ENCODE measurements around the gene C14orf119.
"Not testable (repeated sequence)": the region's sequence is repeated elsewhere in the genome, so short reads cannot be mapped to it uniquely, and the experiment has no call there.

C14orf119 gene

DNA sequence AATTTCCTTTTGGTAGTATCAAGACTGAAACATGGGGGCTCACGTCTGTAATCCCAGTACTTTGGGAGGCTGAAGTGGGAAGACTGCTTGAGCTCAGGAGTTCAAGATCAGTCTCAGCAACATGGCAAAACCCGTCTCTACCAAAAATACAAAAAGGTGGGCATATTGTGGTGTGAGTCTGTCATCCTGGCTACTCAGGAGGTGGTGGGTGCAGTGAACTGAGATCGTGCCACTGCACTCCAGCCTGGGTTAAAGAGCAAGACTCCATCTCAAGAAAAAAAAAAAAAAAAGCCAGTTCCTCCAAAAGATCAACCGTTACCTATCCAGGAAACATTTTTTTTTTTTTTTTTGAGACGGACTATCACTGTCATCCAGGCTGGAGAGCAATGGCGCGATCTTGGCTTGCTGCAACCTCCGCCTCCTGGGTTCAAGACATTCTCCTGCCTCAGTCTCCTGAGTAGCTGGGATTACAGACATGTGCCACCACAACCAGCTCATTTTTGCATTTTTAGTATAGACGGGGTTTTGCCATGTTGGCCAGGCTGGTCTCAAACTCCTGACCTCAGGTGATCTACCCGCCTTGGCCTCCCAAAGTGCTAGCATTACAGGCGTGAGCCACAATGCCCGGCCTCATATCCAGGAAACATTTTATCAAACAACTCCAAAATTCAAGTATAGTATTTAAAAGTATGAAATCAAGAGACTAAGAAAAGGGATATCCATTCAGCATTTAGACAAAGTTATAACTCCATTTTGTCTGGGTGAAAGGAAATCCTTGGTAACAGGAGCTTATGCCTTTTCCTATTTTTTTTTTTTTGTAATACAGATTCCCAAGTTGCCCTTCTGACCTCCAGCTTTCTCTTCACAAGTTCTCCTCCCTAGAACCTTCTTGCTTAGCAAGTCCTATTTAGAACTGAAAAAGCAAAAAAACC lies 3.7 kb upstream of the C14orf119 start:
- no peak for DNase-seq

DNA sequence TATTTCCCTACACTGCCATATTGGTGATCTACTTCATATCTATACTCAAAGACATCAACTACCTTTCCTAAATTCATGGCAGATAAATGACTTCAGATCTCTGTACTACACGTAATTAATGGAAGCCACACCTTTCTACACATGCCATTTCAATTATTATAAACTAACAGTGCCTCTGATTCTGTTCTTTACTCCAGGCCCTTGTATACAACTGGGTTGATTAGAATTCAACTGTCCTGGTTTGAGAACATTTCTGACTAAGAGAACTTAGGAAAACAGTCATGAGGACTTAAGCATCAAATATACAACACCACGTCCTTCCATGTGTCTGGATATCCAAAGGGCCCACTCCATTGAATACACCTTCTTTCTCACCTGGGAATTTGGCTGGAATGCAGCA lies 2.2 kb upstream of the C14orf119 start:
- no peak for DNase-seq

DNA sequence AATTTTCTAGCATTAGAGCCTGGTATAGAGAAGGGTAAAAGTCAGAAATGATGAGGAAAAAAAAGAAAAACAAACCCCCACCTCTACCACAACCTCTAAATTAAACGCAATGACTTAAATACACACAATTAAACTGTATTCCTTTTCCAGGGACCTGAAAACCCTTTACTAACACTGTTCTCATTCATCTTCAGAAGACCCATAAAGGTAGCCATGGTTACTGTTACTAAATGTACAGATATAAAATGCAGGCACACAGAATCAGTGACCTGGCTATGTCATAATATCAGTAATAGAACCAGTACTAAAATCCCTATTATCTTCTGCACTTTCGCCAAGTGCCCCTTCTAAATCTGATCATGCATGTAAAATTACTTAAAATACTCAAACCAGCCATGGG lies 1.8 kb upstream of the C14orf119 start:
- DNase-seq = no peak

DNA sequence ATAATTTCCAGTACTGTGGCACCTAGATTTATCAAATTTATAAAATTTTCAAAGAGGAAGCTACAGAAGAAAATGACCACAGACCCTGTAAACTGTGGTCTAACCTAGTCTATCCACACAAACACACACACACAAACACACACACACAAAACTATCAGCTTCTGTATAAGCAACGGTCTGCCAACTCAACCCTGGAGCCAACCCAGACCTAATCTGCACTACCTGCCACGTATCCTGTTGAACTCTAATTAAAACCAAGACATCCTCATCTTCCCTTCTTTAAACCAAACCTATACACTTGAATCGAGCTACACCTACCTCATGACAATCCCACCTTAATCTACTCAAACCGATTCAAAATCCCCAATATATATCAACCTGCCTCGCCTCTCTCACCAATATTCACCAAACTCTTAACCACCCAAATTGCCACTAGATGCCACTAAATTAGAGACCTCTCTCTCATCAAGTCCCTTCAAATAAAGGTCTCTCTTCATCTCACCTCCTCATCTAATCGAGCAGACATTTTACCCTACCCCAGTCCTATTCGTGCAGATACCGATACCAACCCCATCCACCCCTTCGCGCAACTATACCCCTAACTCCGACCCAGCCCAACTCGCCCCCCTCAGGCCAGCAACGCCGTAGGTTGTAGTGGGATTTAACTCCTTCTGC lies 1.2 kb upstream of the C14orf119 start:
- DNase-seq = no peak

DNA sequence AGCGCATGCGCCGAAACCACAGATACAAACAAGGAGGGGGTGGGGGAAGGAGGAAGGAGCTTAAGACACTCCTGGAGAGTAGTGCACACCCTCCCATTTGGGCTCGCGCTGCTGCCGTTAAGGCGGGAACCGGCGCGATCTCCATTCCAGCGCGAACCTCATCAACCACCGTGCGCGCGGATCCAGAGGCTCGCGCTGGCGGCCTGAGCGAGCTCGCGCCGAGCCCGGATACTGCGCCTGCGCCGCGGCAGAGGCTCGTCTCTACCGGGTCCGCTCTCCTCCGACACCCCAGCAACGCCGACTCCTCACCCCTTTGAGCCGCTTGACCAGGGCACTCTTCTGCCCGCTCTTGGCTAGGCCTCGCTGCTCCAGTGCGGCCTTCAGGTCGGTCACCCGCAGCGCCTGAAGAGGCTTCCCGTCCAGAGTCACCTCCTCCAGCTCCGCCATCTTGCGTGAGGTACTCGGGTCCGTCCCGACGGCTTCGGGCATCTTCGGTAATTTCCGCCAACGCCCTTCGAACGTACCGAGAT lies 574 bp upstream of the C14orf119 start, which contains the start of gene ACIN1:
TSS of gene ACIN1 (minus strand) at position 471 of the 530 bp plus-strand sequence. CDS start at position 447, 24 bp downstream.
- DNase-seq = peak; percentile 80

DNA sequence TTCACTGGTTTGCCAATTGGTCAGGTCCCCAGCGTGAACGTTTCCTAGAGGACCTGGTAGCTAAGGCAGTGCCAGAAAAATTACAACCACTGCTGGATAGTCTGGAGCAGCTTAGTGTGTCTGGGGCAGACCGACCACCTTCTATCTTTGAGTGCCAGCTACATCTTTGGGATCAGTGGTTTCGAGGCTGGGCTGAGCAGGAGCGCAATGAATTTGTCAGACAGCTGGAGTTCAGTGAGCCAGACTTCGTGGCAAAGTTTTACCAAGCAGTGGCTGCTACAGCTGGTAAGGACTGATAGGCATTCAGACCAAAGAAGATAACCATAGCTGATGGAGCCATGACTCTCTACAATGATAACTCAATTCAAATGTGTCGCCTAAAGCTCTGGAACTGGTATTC lies 2.5 kb downstream of the C14orf119 start:
- no peak for DNase-seq

DNA sequence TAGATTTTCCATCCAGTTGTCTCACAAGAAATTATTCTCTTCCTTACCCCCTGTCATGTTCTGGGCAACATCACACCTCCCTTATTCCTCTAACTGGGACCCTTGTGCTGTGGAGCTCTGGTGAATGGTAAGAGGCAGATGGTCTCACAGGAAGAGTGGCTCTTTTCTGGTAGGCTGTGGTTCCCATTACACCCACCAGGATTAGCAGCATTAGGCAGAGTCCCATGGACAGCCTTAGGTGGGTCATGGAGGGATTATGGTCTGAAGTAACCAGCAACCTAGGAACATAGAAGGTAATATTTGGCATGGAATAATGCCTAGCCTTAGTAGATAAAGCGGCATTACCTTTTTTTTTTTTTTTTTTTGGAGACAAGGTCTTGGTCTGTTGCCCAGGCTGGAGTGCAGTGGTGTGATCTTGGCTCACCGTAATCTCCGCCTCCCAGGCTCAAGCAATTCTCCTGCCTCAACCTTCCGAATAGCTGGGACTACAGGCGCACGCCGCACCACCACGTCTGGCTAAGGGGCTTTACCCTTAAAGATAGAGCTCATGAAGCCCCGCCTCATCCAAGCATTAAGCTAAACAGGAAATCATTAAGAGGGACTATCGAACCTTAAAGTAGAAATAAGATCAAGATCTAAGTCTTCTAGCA lies 4.0 kb downstream of the C14orf119 start:
- no peak for DNase-seq

DNA sequence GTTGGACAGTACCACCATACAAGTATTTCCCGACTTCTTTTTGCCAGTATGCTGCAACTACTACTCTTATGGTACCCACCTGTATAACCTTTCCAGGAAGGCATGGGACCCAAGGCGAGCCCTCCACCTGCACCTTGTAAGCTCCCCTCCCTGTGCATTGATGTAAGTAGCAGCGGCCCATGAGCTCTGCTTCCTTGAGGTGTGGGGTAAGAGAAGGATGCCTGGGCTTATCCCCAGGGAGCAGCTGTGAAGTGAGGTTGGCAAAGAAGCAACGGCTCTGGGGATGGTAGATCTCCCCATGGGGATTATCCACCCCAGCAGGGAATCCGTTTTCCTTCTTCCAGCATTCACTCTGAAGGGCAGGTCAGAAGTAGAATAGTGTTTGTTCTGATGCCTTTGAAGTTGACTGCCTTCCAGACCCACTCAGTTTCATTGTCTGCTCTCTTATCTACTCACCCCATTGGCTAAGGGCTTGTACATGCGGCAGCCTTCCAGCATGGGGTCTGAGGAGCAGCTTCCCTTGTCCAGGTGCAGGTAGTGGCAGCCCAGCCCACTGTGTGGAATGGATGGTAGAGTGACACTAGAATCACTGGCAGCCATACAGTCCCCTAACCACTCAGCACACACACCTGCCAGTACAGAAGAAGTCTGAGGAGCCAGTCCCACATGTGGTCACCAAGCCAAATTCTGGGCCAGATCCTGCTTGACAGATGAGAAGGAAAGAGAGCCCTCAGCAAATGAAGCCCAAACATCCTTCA lies 6.1 kb downstream of the C14orf119 start:
- DNase-seq = no peak

DNA sequence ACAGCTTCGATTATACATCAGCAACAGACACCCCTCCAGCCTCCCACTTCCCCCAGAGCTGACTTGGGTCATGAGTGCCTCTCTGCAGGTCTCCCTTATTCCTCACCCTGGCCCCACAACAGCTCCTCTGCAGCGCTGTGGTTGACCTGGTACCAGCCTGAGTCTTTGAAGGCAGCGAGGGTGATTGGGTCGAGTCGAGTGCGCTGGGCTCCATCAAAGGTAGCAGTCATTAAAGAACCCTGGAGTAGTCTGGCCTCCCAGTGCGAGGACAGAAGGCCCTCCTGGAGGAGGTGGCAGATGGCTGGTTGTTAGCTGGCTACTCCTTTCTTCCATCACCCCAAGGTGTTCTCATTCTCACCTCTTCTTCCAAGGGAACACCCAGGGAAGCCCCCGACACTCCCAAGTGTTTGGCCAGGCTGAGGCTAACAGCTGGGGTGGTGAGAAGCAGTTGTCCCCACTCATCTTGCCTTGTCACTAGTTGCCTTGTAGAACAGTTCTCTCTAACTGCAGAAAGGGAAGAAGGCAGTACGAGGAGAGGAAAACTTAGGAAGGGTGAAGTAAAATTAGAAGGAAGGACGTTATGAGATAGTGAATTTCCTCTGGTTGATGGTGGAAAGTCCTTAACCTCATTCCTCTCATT lies 6.8 kb downstream of the C14orf119 start:
- no peak for DNase-seq

DNA sequence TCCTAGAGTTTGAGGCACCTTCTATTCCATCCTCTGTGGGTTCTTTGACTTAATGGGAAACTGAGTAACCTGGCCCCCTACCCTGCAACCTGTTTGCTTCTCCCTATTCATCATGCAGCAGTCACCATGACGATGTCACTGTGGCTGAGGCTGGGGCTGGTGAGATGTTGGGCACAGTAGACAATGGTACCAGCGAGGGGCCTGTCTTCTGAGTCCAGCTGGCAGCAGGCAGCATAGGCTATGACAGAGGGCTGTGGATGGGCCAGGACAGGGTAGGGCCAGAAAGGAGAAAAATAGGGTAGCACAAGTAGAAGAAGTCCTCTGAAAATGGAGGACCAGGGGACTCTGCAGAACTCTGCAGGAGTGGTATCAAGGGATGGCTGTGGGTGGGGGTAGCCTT lies 7.5 kb downstream of the C14orf119 start:
- peak; percentile 17 for DNase-seq

DNA sequence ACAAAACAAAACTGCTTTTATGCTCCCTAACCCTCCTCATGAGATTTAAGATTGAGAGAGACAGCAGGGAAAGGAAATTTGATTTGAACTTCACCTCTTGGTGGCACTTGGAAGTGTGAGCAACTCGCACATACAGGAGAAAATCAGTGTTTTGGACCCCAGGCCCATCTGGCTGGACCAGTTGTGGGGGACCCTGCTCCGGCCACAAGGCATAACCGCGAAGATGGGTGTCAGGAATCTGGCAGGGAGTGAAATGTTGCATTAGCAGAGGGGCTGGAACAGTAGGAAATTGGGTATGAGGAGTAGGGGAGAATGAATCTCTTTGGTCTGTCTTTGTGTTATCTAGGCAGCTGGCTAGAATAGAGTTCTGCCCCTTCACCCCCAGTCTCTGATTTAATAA lies 8.3 kb downstream of the C14orf119 start:
- DNase-seq = peak; percentile 1

DNA sequence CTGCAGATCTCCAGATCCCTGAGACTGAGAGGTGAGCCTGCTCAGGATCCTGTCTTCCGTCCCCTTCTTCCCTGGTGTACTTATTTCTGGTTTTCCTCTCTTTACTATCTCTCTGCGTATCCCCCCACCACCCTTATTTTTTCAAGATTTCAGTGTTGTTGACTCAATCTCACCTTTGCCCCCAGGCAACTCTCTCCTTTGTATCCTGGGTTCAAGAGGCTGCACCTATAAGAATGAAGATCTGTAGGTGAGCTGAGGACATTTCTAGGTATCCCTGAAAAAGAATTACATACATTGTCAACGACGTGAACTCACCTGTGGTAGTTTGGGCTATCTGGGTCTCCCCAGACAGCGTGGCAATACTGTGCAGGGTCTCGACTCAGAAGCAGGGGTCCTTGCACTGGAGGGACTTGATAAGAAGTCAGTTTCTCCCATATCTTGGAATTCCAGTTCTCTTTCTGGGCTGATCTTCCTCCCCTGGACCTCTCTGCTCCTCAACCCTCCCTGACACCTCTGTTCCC lies 8.8 kb downstream of the C14orf119 start:
- peak; percentile 14 for DNase-seq

DNA sequence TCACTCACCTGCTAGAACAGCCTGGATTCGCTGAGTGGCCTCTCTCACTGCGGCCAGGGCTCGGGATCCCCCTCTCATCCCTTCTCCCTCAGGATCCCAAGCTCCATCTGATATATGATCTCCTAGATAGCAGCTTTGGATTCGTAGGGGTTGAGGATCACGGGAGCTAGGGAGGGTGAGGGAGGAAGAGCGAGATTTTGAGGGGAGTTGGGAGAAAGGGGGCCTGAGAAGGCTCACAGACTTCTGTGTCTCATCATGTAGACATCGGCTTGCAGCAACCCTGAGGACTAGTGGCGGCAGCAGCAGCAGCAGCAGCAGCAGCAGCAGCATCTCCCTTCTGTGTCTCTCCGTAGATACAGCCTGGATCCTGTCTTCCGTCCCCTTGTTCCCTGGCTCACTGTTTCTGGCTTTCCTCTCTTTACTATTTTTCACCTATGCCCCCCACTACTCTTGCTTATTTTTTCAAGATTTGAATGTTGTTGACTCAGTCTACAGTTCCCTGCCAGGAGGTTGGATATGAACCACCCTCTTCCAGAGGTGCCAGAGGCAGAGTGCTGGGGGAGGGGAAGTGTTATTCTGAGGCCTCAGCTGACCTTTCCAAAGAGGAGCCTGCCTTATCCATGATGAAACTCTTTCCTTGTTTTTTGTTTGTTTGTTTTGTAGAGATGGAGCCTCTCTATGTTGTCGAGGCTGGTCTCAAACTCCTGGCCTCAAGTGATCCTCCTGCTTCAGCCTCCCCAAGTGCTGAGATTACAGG lies 9.5 kb downstream of the C14orf119 start, which contains the start of gene CIROP:
TSS of gene CIROP (minus strand) at position 399 of the 757 bp plus-strand sequence. CDS start at position 330, 69 bp downstream.
- peak; percentile 10 for DNase-seq

DNA sequence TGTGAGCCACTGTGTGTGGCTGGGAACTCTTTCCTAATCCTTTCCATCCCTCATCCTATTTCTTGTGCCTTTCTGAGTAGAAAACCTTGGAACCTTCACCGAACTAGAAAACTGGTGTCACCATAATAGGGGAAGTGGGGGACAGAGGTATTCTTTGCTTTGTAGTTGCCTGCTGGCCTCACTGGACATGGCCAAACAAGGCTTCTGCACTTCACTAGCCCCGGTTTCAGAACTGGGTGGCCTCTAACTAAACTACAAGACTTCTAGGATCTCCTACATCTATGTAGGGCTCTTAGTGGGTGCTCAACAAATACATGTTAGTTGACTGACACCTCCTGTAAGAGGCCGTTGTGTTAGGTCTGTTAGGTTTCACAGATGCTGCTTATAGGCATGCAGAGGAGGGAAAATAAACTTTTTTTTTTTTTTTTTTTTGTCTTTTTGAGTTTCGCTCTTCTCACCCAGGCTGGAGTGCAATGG lies 10.1 kb downstream of the C14orf119 start:
- no peak for DNase-seq

DNA sequence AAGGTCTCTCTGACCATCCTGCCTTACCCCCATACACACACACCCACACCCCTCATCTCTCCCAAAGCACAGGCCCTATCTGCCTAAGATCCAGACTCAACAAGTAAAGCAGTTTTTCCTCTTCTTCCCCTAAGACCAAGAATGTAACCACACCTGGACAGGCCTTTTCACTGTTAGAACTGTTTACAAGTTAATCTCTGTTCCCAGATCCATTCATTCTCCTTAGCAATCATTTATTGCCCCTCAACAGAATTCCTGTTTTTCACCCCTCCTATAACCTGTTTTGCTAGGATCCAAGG lies 11.4 kb downstream of the C14orf119 start:
- no peak for DNase-seq

DNA sequence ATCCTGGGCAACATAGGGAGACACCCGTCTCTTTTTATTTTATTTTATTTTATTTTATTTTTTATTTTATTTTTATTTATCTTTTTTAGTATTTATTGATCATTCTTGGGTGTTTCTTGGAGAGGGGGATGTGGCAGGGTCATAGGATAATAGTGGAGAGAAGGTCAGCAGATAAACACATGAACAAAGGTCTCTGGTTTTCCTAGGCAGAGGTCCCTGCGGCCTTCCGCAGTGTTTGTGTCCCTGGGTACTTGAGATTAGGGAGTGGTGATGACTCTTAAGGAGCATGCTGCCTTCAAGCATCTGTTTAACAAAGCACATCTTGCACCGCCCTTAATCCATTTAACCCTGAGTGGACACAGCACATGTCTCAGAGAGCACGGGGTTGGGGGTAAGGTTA lies 12.3 kb downstream of the C14orf119 start:
- not testable (repeated sequence) for DNase-seq

DNA sequence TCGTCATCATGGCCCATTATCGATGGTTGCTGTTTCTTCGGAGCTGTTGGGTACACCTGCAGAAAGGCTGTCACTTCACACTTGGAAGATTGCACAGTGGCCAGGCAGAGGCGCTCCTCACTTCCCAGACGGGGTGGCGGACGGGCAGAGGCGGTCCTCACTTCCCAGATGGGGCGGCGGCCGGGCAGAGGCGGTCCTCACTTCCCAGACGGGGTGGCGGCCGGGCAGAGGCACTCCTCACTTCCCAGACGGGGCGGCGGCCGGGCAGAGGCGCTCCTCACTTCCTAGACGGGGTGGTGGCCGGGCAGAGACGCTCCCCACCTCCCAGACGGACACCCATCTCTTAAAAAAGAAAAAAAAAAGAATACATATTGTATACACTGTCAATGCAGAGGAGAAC lies 12.9 kb downstream of the C14orf119 start:
- not testable (repeated sequence) for DNase-seq

DNA sequence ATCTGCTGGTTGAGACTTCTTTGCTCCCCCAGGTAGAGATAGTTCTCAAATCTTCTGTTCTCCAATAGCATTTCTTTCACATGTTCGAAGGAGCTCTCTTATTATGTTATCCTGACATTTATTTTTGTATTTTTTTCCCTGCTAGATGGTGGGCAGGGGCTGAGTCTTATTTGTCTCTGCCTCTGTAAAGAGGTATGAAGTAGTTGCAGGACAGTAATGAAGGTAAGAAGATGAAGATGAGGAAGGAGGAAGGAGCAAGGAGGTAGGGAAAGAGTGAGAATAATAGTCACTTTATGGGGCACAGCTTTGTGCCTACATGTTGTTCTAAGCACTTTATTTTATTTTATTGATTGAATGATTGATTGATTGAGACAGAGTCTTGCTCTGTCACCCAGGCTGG lies 14.5 kb downstream of the C14orf119 start:
- DNase-seq = no peak

DNA sequence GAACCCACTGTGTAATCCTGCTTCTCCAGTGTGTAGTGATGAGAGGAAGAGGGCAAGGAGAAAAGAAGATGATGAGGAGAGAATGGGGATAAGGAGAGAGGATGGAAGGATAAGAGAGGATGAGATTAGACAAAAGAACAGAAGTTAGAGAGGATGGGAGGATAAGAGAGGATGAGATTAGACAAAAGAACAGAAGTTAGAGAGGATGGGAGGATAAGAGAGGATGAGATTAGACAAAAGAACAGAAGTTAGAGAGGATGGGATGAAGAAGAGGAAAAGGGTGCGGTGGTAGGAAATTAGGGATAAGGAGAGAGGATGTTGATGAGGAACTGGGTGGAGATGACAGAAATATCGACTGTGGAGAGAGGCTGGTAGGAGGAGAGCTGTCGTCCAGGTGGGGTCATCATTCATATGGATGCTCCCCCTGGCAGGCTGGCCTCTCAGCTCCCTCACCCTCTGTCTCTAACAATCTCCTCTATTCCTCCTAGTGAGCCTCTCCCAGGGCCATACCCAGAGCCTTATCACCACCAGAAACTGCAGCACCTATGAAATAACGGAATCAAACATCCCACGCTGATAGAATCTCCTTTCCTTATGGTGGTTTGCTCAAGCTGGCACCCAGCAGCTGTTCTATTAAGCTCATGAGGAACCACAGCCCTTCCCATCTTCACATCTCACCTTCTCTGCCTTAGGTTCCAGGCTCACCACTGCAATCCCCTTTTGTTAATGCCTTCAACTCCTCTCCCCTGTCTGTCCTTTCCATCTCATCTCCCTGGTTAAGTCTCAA lies 15.5 kb downstream of the C14orf119 start:
- DNase-seq = no peak

Data from stimulated activated CD8-positive, alpha-beta memory T cell treated with anti-CD3 and anti-CD28 coated beads, Interleukin-4, amount 100 ng/mL, for 48 hours (primary cell).